NCI-H1092 (cell line): ENCODE measurements around the gene MAP3K9.

Source experiments
- DNase-seq: peaks from one replicate; lab custom pipeline; 2025; lab: John Stamatoyannopoulos, UW

Gene MAP3K9

GRCh38 chr14:70698288-70698687 is 111.0 kb downstream of the MAP3K9 start:
- no peak for DNase-seq

GRCh38 chr14:70697701-70698100 is 111.6 kb downstream of the MAP3K9 start:
- no peak for DNase-seq

- DNase-seq, result no peak
Measured at GRCh38 chr14:70696026-70696425, 113.3 kb downstream of the MAP3K9 start.

GRCh38 chr14:70692210-70692609 is 117.1 kb downstream of the MAP3K9 start:
- DNase-seq, result no peak

- DNase-seq, result no peak
Measured at GRCh38 chr14:70685474-70686197, 123.7 kb downstream of the MAP3K9 start.

GRCh38 chr14:70683983-70684382 is 125.3 kb downstream of the MAP3K9 start:
- no peak for DNase-seq

- DNase-seq, result no peak
Measured at GRCh38 chr14:70680748-70681147, 128.6 kb downstream of the MAP3K9 start.

GRCh38 chr14:70677341-70677740 is 132.0 kb downstream of the MAP3K9 start:
- no peak for DNase-seq
